ENCODE measurements around the gene TIGAR. TPM values are rescaled to one million over a fixed set of nuclear protein-coding genes. Genes with fewer than 3 reads are reported as not detected.

The TIGAR gene
- total and polyA plus RNA-seq, 2 of the 8 experiments (the other 6 are each of a cell fraction or from before 2014, with no cell fraction given) = 3.8 to 26.4 TPM

- H3K27ac ChIP-seq (ENCODE audit: low read depth, low read length) = no peak overlapping the region
- ChIA-PET CTCF (ENCODE audit: partially characterized antibody) (interaction anchor here (0.6 to 1.6 kb wide), 3 partner anchors 24 to 181 kb away, joined by 3 to 4 read pairs (median 3); no protein-coding TSS in a partner anchor), POLR2A (ENCODE audit: partially characterized antibody) (interaction anchor here (1.3 to 1.4 kb wide), 3 partner anchors 9 to 38 kb away, joined by 3 read pairs; no protein-coding TSS in a partner anchor)
- no peaks in the 10 kb centered on the region for H3K36me3 ChIP-seq (ENCODE audit: control insufficient read depth in 2 of 4, insufficient read depth in 4 of 4, low read length in 3 of 4)
- H3K14ac ChIP-seq (ENCODE audit: insufficient read length) = no peak overlapping the region
- H4K91ac ChIP-seq (replicated peaks; ENCODE audit: insufficient read length, low read length) = no peak overlapping the region
- H3K4ac ChIP-seq (replicated peaks; ENCODE audit: insufficient read length, low read depth, low read length) = no peak overlapping the region
- H4K20me1 ChIP-seq (replicated peaks in 1 of 2; ENCODE audit: control insufficient read depth in 1 of 2, insufficient read depth in 2 of 2, low read length in 2 of 2) = no peaks in the 10 kb centered on the region
- H4K5ac ChIP-seq (ENCODE audit: insufficient read length, low read depth, low read length) = no peak overlapping the region
- peaks cover 0 to 6% (median 4%) of the 10 kb centered on the region in 4 experiments; a peak in 4 of 7 replicates for H3K4me1 ChIP-seq (replicated peaks in 1 of 4; ENCODE audit: control insufficient read depth in 3 of 4, insufficient read depth in 4 of 4, low read length in 3 of 4)
- H3K9ac ChIP-seq (replicated peaks in 1 of 4; ENCODE audit: extremely low read depth in 1 of 4, low read depth in 3 of 4, low read length in 3 of 4) = no peak overlapping the region; a peak in 1 of 7 replicates
- no peak overlapping the region for H2BK120ac ChIP-seq (replicated peaks; ENCODE audit: low read depth, low read length)
- H2AK5ac ChIP-seq (ENCODE audit: low read depth, low read length) = no peak overlapping the region
- no peaks in the 10 kb centered on the region for H3K79me1 ChIP-seq (ENCODE audit: low read depth, low read length)
- no peaks in the 10 kb centered on the region for H3K9me3 ChIP-seq (ENCODE audit: insufficient read depth in 2 of 2, low read depth in 1 of 2, low read length in 1 of 2)
- no peak overlapping the region for H3K18ac ChIP-seq (ENCODE audit: extremely low read depth, low read length)
- H2BK15ac ChIP-seq (ENCODE audit: low read length) = no peak overlapping the region
- no peak overlapping the region for H2BK20ac ChIP-seq (ENCODE audit: low read length)
- 0 out of 7 replicates have a peak, but pooled peaks cover 0 to 1% (median 0%) of the 10 kb centered on the region in 4 experiments for H3K27me3 ChIP-seq (replicated peaks in 1 of 4; ENCODE audit: control insufficient read depth in 3 of 4, extremely low read depth in 1 of 4, insufficient read depth in 3 of 4, low read length in 3 of 4)
- no peaks in the 10 kb centered on the region for H3K79me2 ChIP-seq (ENCODE audit: control insufficient read depth in 1 of 2, insufficient read depth in 2 of 2, low read length in 2 of 2)
- peak overlapping the region in 1 of 2 experiments; percentile 36; a peak in 1 of 4 replicates for H3K4me2 ChIP-seq (ENCODE audit: insufficient read depth in 1 of 2, low read depth in 2 of 2, low read length in 2 of 2)
- H3K4me3 ChIP-seq (ENCODE audit: extremely low read depth in 1 of 4, insufficient read depth in 2 of 4, low read depth in 3 of 4, low read length in 4 of 4) = no peak overlapping the region
- no peak overlapping the region for H2BK5ac ChIP-seq (ENCODE audit: low read depth, low read length)
- H3K56ac ChIP-seq (replicated peaks; ENCODE audit: insufficient read length, low read depth, low read length) = no peak overlapping the region
- H3K23ac ChIP-seq (ENCODE audit: insufficient read length) = no peak overlapping the region
- peaks cover 4% of the 10 kb centered on the region; the same call in 1 of the 2 replicates for H3K23me2 ChIP-seq (ENCODE audit: low read depth, low read length)
- H2AFZ ChIP-seq (ENCODE audit: low read length) = peak overlapping the region; percentile 100
- WGBS, 2 experiments (ENCODE audit: extremely low coverage in 1 of 2, insufficient coverage in 1 of 2, insufficient read length in 1 of 2, insufficient replicate concordance in 2 of 2, low coverage in 1 of 2, low lambda C conversion rate in 2 of 2, missing lambda C conversion rate in 1 of 2) = 83% methylated on average over 1 of the region's 1 CpG; no CpG with 5 or more reads in 1 of the 2 experiments
- DNase-seq (ENCODE audit: low read depth in 1 of 2, low spot score in 2 of 2) (no peak), FAIRE-seq (no peak)
- no peak overlapping the region for H2BK12ac ChIP-seq (ENCODE audit: low read depth, low read length)
- H4K8ac ChIP-seq (ENCODE audit: extremely low read depth, insufficient read depth, low read length) = no peak overlapping the region
- no peak for TF ChIP-seq JUND (IDR thresholded peaks at IDR 0.05; ENCODE audit: low read length)
- TF ChIP-seq FOSL1 (IDR thresholded peaks at IDR 0.05; ENCODE audit: insufficient read depth, low read depth, low read length) = no peak
- TF ChIP-seq SIRT6 (IDR thresholded peaks at IDR 0.05; ENCODE audit: low read length) = no peak
Measured at GRCh38 chr12:4378772-4379171, 57.8 kb downstream of the TIGAR start.
